MM.1S (cell line): ENCODE measurements around the gene GABRP.

Experiments
- DNase-seq: peaks from one replicate; pipeline ENCODE4 v3.0.0-alpha.2; 2015
- H2AFZ ChIP-seq: fragments of 300-600 bp; sonication (generic); 2 replicates; pipeline ENCODE4 v1.6.0; 2016; ENCODE audit warnings: antibody characterized with exemption, low read length
- H3F3A ChIP-seq: fragments of 300-600 bp; sonication (generic); 2 replicates; pipeline ENCODE4 v1.6.1; 2016; ENCODE audit warnings: mild to moderate bottlenecking, antibody characterized with exemption, low read length, moderate library complexity, mixed read lengths; ENCODE audit not compliant: insufficient read depth
- H3K27ac ChIP-seq: fragments of 300-600 bp; sonication (generic); 2 replicates; pipeline ENCODE4 v1.5.1; 2016; ENCODE audit warnings: mild to moderate bottlenecking, low read length
- H3K27me3 ChIP-seq: fragments of 300-600 bp; sonication (generic); replicated peaks from 2 replicates; pipeline ENCODE4 v1.6.0; 2016; ENCODE audit warnings: low read length; ENCODE audit not compliant: insufficient read depth
- H3K36me3 ChIP-seq: fragments of 300-600 bp; sonication (generic); replicated peaks from 2 replicates; pipeline ENCODE4 v1.6.1; 2016; ENCODE audit warnings: mild to moderate bottlenecking, low read length, mixed read lengths; ENCODE audit not compliant: insufficient read depth
- H3K4me1 ChIP-seq: fragments of 300-600 bp; sonication (generic); 2 replicates; pipeline ENCODE4 v1.6.1; 2016; ENCODE audit warnings: low read length, mixed read lengths
- H3K4me2 ChIP-seq: fragments of 300-600 bp; sonication (generic); 2 replicates; pipeline ENCODE4 v1.6.0; 2016; ENCODE audit warnings: low read depth, low read length
- H3K4me3 ChIP-seq: fragments of 300-600 bp; sonication (generic); 2 replicates; pipeline ENCODE4 v1.5.1; 2016; ENCODE audit warnings: low read length, mixed read lengths
- H3K79me2 ChIP-seq: fragments of 300-600 bp; sonication (generic); 2 replicates; pipeline ENCODE4 v1.6.1; 2016; ENCODE audit warnings: mixed run types, low read length, mixed read lengths
- H3K9ac ChIP-seq: fragments of 300-600 bp; sonication (generic); 2 replicates; pipeline ENCODE4 v1.6.1; 2016; ENCODE audit warnings: low read length, mixed read lengths
- H3K9me2 ChIP-seq: fragments of 300-600 bp; sonication (generic); replicated peaks from 2 replicates; pipeline ENCODE4 v1.6.1; 2016; ENCODE audit warnings: mild to moderate bottlenecking, low read length, mixed read lengths; ENCODE audit not compliant: insufficient read depth
- H3K9me3 ChIP-seq: fragments of 300-600 bp; sonication (generic); replicated peaks from 2 replicates; pipeline ENCODE4 v1.6.1; 2016; ENCODE audit warnings: mild to moderate bottlenecking, low read length, mixed read lengths; ENCODE audit not compliant: insufficient read depth
- H4K20me1 ChIP-seq: fragments of 300-600 bp; sonication (generic); 2 replicates; pipeline ENCODE4 v1.6.1; 2016; ENCODE audit warnings: mild to moderate bottlenecking, low read length, moderate library complexity, mixed read lengths; ENCODE audit not compliant: insufficient read depth
- CTCF ChIP-seq: fragments of 300-600 bp; sonication (generic); IDR thresholded peaks from 2 replicates; pipeline ENCODE4 v1.5.1; 2016; ENCODE audit warnings: antibody characterized with exemption, low read length, mixed read lengths
- EZH2 ChIP-seq: fragments of 300-600 bp; sonication (generic); optimal IDR thresholded peaks from 2 replicates; pipeline ENCODE3; 2017; ENCODE audit warnings: low read depth, mild to moderate bottlenecking, antibody characterized with exemption, low read length, mixed read lengths
- EZH2phosphoT487 ChIP-seq: fragments of 300-600 bp; sonication (generic); IDR thresholded peaks from 2 replicates; pipeline ENCODE4 v1.6.1; 2018; ENCODE audit warnings: antibody characterized with exemption, low read length

GABRP gene

GRCh38 chr5:170783498-170784247 is at the start of gene GABRP:
Gene GABRP, plus strand, starts transcription at chr5:170783725. Its CDS starts 4,891 bp downstream, at chr5:170788616.
- H3K4me2 ChIP-seq, result no peak within 1 kb of the TSS
- no peaks in the 10 kb centered on the region for H3K27me3 ChIP-seq
- H2AFZ ChIP-seq, result no peak within 1 kb of the TSS
- no peak for TF ChIP-seq EZH2phosphoT487
- no peak for TF ChIP-seq EZH2
- TF ChIP-seq CTCF, result no peak
- no peak within 1 kb of the TSS for H3K27ac ChIP-seq
- H3K36me3 ChIP-seq, result no peaks in the 10 kb centered on the region
- H3K9me3 ChIP-seq, result no peaks in the 10 kb centered on the region
- H3K9me2 ChIP-seq, result no peaks in the 10 kb centered on the region
- no peak within 1 kb of the TSS for H3K9ac ChIP-seq
- DNase-seq, result no peak
- no peaks in the 10 kb centered on the region for H3K79me2 ChIP-seq
- H3K4me3 ChIP-seq, result no peak within 1 kb of the TSS
- H4K20me1 ChIP-seq, result no peaks in the 10 kb centered on the region
- H3F3A ChIP-seq, result no peaks in the 10 kb centered on the region
- no peaks in the 10 kb centered on the region for H3K4me1 ChIP-seq

- H3K9ac ChIP-seq, result no peak overlapping the region
- DNase-seq, result no peak
- H3K9me2 ChIP-seq, result no peaks in the 10 kb centered on the region
- H3K36me3 ChIP-seq, result no peaks in the 10 kb centered on the region
- no peaks in the 10 kb centered on the region for H3K9me3 ChIP-seq
- no peak overlapping the region for H3K27ac ChIP-seq
- H3K4me1 ChIP-seq, result no peaks in the 10 kb centered on the region
- H3K4me3 ChIP-seq, result no peak overlapping the region
- H4K20me1 ChIP-seq, result no peaks in the 10 kb centered on the region
- no peaks in the 10 kb centered on the region for H3F3A ChIP-seq
- no peaks in the 10 kb centered on the region for H3K79me2 ChIP-seq
- H3K27me3 ChIP-seq, result no peaks in the 10 kb centered on the region
- H2AFZ ChIP-seq, result no peak overlapping the region
- no peak overlapping the region for H3K4me2 ChIP-seq
- TF ChIP-seq EZH2 (no peak), CTCF (no peak), EZH2phosphoT487 (no peak)
Measured at GRCh38 chr5:170736966-170737365, 46.6 kb upstream of the GABRP start.

GRCh38 chr5:170737591-170737990 is 45.9 kb upstream of the GABRP start:
- Histone ChIP-seq H3K9me2 (no peaks in the 10 kb centered on the region), H3K4me1 (no peaks in the 10 kb centered on the region), H3K4me2 (no peak overlapping the region), H3K4me3 (no peak overlapping the region), H3K27ac (no peak overlapping the region), H3K27me3 (no peaks in the 10 kb centered on the region), H2AFZ (no peak overlapping the region), H3K36me3 (no peaks in the 10 kb centered on the region), H3K79me2 (no peaks in the 10 kb centered on the region), H3K9me3 (no peaks in the 10 kb centered on the region), H4K20me1 (no peaks in the 10 kb centered on the region), H3F3A (no peaks in the 10 kb centered on the region), H3K9ac (no peak overlapping the region)
- no peak for DNase-seq
- TF ChIP-seq EZH2 (no peak), EZH2phosphoT487 (no peak), CTCF (no peak)
